Esophagus muscularis mucosa (tissue), 4 donors: ENCODE results near the gene SYT10.

Source experiments
- EP300 ChIP-seq: sonication (generic); formaldehyde crosslinking; IDR thresholded peaks from one replicate; pipeline ENCODE4 v1.6.1; 2017; ENCODE audit warnings: antibody characterized with exemption
- POLR2AphosphoS5 ChIP-seq, 2 donors: sonication (generic); formaldehyde crosslinking; IDR thresholded peaks; one replicate each; pipeline ENCODE4 v1.6.1; 2017; ENCODE audit warnings: antibody characterized with exemption in 2 of 2
- TF ChIP-seq, protein P1 (sequence below), 3 experiments: fragments of 200-600 bp in 2 of 3; fragments of 450-650 bp in 1 of 3; sonication (generic) in 2 of 3; IDR thresholded peaks; one replicate each; pipeline ENCODE4 v1.5.1; 2017 to 2019; ENCODE audit warnings: antibody characterized with exemption in 3 of 3, mild to moderate bottlenecking in 2 of 3, moderate library complexity in 1 of 3

DNA sequence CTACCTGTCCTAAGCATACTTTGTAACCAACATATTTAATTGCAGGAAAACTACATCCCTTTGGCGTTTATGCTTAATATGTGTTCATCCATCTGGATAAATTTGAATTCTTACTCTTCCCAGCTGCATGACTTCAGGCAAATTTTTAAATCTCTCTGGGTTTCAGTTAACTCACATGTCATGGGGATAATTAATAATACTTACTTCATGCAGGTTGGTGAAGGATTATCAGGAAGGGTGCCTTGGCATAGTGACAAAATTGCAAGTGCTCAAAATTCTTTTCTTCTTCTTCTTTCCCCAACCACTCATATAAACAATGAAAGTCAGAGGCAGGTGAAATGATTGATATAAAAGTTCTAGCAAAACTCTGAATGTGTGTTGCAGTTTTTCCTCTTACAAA lies 15.9 kb downstream of the SYT10 start:
- TF ChIP-seq, protein P1, sequence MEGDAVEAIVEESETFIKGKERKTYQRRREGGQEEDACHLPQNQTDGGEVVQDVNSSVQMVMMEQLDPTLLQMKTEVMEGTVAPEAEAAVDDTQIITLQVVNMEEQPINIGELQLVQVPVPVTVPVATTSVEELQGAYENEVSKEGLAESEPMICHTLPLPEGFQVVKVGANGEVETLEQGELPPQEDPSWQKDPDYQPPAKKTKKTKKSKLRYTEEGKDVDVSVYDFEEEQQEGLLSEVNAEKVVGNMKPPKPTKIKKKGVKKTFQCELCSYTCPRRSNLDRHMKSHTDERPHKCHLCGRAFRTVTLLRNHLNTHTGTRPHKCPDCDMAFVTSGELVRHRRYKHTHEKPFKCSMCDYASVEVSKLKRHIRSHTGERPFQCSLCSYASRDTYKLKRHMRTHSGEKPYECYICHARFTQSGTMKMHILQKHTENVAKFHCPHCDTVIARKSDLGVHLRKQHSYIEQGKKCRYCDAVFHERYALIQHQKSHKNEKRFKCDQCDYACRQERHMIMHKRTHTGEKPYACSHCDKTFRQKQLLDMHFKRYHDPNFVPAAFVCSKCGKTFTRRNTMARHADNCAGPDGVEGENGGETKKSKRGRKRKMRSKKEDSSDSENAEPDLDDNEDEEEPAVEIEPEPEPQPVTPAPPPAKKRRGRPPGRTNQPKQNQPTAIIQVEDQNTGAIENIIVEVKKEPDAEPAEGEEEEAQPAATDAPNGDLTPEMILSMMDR (IDR thresholded peaks at IDR 0.05): no peak
- TF ChIP-seq POLR2AphosphoS5 (IDR thresholded peaks at IDR 0.05): no peak
- TF ChIP-seq EP300: no peak
